MM.1S (cell line): ENCODE results near the gene GABRG3.
"Not testable (repeated sequence)": the region's sequence is repeated elsewhere in the genome, so short reads cannot be mapped to it uniquely, and the experiment has no call there.

Experiments
- DNase-seq: peaks from one replicate; pipeline ENCODE4 v3.0.0-alpha.2; 2015
- H2AFZ ChIP-seq: fragments of 300-600 bp; sonication (generic); 2 replicates; pipeline ENCODE4 v1.6.0; 2016; ENCODE audit warnings: antibody characterized with exemption, low read length
- H3F3A ChIP-seq: fragments of 300-600 bp; sonication (generic); 2 replicates; pipeline ENCODE4 v1.6.1; 2016; ENCODE audit warnings: mild to moderate bottlenecking, antibody characterized with exemption, low read length, moderate library complexity, mixed read lengths; ENCODE audit not compliant: insufficient read depth
- H3K27ac ChIP-seq: fragments of 300-600 bp; sonication (generic); 2 replicates; pipeline ENCODE4 v1.5.1; 2016; ENCODE audit warnings: mild to moderate bottlenecking, low read length
- H3K27me3 ChIP-seq: fragments of 300-600 bp; sonication (generic); replicated peaks from 2 replicates; pipeline ENCODE4 v1.6.0; 2016; ENCODE audit warnings: low read length; ENCODE audit not compliant: insufficient read depth
- H3K36me3 ChIP-seq: fragments of 300-600 bp; sonication (generic); replicated peaks from 2 replicates; pipeline ENCODE4 v1.6.1; 2016; ENCODE audit warnings: mild to moderate bottlenecking, low read length, mixed read lengths; ENCODE audit not compliant: insufficient read depth
- H3K4me1 ChIP-seq: fragments of 300-600 bp; sonication (generic); 2 replicates; pipeline ENCODE4 v1.6.1; 2016; ENCODE audit warnings: low read length, mixed read lengths
- H3K4me2 ChIP-seq: fragments of 300-600 bp; sonication (generic); 2 replicates; pipeline ENCODE4 v1.6.0; 2016; ENCODE audit warnings: low read depth, low read length
- H3K4me3 ChIP-seq: fragments of 300-600 bp; sonication (generic); 2 replicates; pipeline ENCODE4 v1.5.1; 2016; ENCODE audit warnings: low read length, mixed read lengths
- H3K79me2 ChIP-seq: fragments of 300-600 bp; sonication (generic); 2 replicates; pipeline ENCODE4 v1.6.1; 2016; ENCODE audit warnings: mixed run types, low read length, mixed read lengths
- H3K9ac ChIP-seq: fragments of 300-600 bp; sonication (generic); 2 replicates; pipeline ENCODE4 v1.6.1; 2016; ENCODE audit warnings: low read length, mixed read lengths
- H3K9me2 ChIP-seq: fragments of 300-600 bp; sonication (generic); replicated peaks from 2 replicates; pipeline ENCODE4 v1.6.1; 2016; ENCODE audit warnings: mild to moderate bottlenecking, low read length, mixed read lengths; ENCODE audit not compliant: insufficient read depth
- H3K9me3 ChIP-seq: fragments of 300-600 bp; sonication (generic); replicated peaks from 2 replicates; pipeline ENCODE4 v1.6.1; 2016; ENCODE audit warnings: mild to moderate bottlenecking, low read length, mixed read lengths; ENCODE audit not compliant: insufficient read depth
- H4K20me1 ChIP-seq: fragments of 300-600 bp; sonication (generic); 2 replicates; pipeline ENCODE4 v1.6.1; 2016; ENCODE audit warnings: mild to moderate bottlenecking, low read length, moderate library complexity, mixed read lengths; ENCODE audit not compliant: insufficient read depth
- CTCF ChIP-seq: fragments of 300-600 bp; sonication (generic); IDR thresholded peaks from 2 replicates; pipeline ENCODE4 v1.5.1; 2016; ENCODE audit warnings: antibody characterized with exemption, low read length, mixed read lengths
- EZH2 ChIP-seq: fragments of 300-600 bp; sonication (generic); optimal IDR thresholded peaks from 2 replicates; pipeline ENCODE3; 2017; ENCODE audit warnings: low read depth, mild to moderate bottlenecking, antibody characterized with exemption, low read length, mixed read lengths
- EZH2phosphoT487 ChIP-seq: fragments of 300-600 bp; sonication (generic); IDR thresholded peaks from 2 replicates; pipeline ENCODE4 v1.6.1; 2018; ENCODE audit warnings: antibody characterized with exemption, low read length

Gene GABRG3

DNA sequence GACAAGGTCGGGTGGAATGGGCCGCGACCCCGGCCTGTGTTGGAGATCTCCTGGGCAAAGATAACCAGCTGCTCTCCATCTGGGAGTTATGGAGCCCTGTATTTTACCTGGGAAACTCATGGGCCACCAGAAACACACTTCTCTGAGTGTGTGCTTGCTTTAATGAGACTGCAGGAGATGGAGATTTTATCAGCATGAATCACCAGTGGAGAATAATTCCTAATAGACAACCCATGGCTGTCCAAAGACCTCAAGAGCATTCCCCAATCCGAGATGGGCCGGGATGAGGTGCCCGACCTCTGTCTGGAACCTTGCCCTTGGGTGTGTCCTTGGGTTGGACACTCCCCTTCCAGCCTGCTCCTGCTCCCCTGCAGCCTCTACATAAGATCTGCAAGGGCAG lies 389.3 kb downstream of the GABRG3 start:
- no peak for DNase-seq
- Histone ChIP-seq H3K4me1 (no peaks in the 10 kb centered on the region), H3F3A (no peaks in the 10 kb centered on the region), H3K27ac (no peak overlapping the region), H3K4me2 (no peak overlapping the region), H3K79me2 (no peaks in the 10 kb centered on the region), H3K27me3 (no peaks in the 10 kb centered on the region), H3K9ac (no peak overlapping the region), H2AFZ (no peak overlapping the region), H3K9me3 (no peaks in the 10 kb centered on the region), H3K4me3 (no peak overlapping the region), H3K9me2 (no peaks in the 10 kb centered on the region), H4K20me1 (no peaks in the 10 kb centered on the region), H3K36me3 (no peaks in the 10 kb centered on the region)
- TF ChIP-seq EZH2phosphoT487, result no peak
- TF ChIP-seq CTCF, result no peak
- TF ChIP-seq EZH2, result no peak

GRCh38 chr15:27361438-27361837 lies 390.5 kb downstream of the GABRG3 start:
- Histone ChIP-seq H3K27me3 (no peaks in the 10 kb centered on the region), H3F3A (no peaks in the 10 kb centered on the region), H3K4me2 (no peak overlapping the region), H3K79me2 (no peaks in the 10 kb centered on the region), H3K4me3 (no peak overlapping the region), H2AFZ (no peak overlapping the region), H3K9ac (no peak overlapping the region), H3K36me3 (no peaks in the 10 kb centered on the region), H3K9me3 (no peaks in the 10 kb centered on the region), H3K4me1 (no peaks in the 10 kb centered on the region), H3K27ac (no peak overlapping the region), H3K9me2 (no peaks in the 10 kb centered on the region), H4K20me1 (no peaks in the 10 kb centered on the region)
- no peak for DNase-seq
- TF ChIP-seq CTCF (no peak), EZH2 (no peak), EZH2phosphoT487 (no peak)

GRCh38 chr15:27365456-27365855 lies 394.5 kb downstream of the GABRG3 start:
- Histone ChIP-seq H3K27me3 (no peaks in the 10 kb centered on the region), H3K4me1 (no peaks in the 10 kb centered on the region), H3K9me2 (no peaks in the 10 kb centered on the region), H3F3A (no peaks in the 10 kb centered on the region), H3K27ac (no peak overlapping the region), H3K4me2 (no peak overlapping the region), H3K36me3 (no peaks in the 10 kb centered on the region), H3K4me3 (no peak overlapping the region), H2AFZ (no peak overlapping the region), H3K9ac (no peak overlapping the region), H4K20me1 (no peaks in the 10 kb centered on the region), H3K79me2 (no peaks in the 10 kb centered on the region), H3K9me3 (no peaks in the 10 kb centered on the region)
- TF ChIP-seq EZH2 (no peak), CTCF (no peak), EZH2phosphoT487 (no peak)
- no peak for DNase-seq

GRCh38 chr15:27377391-27377790 lies 406.4 kb downstream of the GABRG3 start:
- not testable (repeated sequence) for H3K36me3 ChIP-seq, H4K20me1 ChIP-seq, H3K79me2 ChIP-seq, H3K9me2 ChIP-seq, H3F3A ChIP-seq, H3K27ac ChIP-seq, H3K27me3 ChIP-seq, DNase-seq, H3K4me2 ChIP-seq, H3K4me1 ChIP-seq, H3K9me3 ChIP-seq, H3K4me3 ChIP-seq, H3K9ac ChIP-seq, H2AFZ ChIP-seq
